SIG-M5 treated with dmso at 0.1 percent for 504 hours (cell line): ENCODE results near the gene ZGPAT.
"Not testable (repeated sequence)": the region's sequence is repeated elsewhere in the genome, so short reads cannot be mapped to it uniquely, and the experiment has no call there.

Experiments used
- DNase-seq: peaks from one replicate; lab custom pipeline; 2025; ENCODE audit not compliant: unreplicated experiment; lab: John Stamatoyannopoulos, UW

ZGPAT gene

GRCh38 chr20:63702036-63702665 is 5.7 kb upstream of the ZGPAT start:
- DNase-seq, result no peak

DNA sequence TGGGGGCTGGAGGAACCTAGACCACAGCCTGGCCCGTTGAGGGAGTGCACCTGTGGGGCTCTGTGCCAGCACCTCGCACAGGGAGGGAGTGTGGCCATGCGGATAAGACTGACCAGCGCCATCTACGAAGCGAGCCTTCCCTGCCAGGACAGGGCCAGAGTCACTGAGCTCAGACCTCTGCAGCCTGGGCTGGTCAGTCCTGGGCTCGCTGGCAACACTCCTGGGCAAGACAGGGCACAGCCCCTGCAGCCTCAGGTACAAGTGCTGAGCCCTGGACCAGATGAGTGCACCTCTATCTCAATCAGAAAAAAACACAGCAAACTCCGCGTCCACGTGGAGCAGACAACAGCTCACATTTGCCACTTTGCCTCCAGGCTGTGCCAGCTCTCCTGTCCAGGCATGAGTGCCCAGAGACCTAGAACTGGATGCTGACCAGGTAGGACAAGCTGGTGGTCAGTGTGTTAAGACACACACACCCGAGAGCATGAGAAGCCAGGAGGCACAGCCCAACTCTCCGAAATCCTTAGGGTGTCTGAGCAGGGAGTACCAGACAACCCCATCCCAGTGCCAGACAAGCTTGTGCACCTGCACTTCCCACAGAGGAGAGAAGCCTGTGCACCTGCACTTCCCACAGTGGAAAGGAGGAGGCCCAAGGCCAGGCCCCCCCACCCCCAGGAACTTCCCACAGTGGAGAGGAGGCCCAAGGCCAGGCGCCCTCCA is 4.9 kb upstream of the ZGPAT start:
- DNase-seq, result no peak

DNA sequence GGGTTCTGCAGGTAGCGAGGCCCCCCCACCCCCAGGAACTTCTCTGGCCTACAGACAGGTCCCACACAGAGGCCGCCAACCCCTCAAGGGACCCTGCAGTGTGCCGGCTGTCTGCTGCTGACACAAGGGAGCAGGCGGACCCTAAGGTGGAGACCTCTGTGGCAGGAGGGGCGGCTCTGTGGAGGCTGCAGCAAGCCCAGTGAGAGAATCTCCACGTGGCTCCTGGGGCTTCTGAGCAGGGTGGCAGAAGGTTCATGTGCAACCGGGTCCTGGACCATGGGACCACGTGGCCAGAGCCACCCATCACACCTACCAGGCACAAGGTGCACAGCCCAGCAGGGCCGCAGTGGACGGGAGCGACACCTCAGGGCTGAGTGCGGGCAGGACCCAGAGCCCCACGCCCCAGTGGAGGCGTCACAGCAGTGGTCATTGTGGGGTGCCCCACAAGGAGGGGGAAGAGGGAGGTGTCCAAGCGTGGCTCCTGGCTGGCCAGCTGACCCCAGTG is 4.3 kb upstream of the ZGPAT start:
- no peak for DNase-seq

- DNase-seq, result no peak
These were observed 3.7 kb upstream of the ZGPAT start for GRCh38 chr20:63703976-63704748.

GRCh38 chr20:63704749-63705117 is 3.1 kb upstream of the ZGPAT start:
- no peak for DNase-seq

DNA sequence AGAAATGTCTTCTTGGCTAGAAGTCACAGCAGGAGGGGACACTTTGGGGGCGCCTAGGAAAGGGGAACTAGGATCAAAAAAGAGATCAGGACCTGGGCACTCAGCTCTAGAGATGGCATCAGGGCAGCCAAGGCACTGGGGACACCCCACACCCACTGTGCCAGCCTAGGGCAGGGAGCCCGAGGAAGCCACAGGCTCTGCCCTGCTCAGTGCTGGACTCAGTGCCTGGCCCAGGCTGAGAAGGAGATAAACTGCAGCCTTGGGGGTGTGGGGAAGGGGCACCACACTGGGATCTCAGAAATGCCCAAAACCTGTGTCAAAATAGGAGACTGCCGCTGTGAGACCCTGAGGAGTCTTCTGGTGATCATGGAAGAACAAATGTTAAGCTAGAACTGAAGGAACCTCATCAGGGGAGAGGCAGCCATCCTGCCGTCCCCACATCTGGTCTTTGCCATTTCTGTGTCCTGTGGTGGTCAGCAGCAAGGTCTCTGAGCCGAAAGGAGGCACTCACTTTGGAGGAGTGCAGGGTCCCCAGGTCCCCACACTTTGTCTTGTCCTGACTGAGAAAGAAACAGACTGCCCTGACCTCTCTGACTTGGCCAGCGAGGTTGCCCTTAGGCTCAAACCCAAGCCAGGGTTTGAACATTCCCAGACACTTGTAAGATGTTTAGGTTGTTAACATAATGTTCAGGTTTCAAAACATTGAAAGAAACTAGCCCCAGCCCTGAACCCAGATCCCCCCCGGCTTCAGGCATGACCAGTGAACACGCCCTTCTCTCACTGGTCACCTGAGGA is 2.4 kb upstream of the ZGPAT start:
- no peak for DNase-seq

DNA sequence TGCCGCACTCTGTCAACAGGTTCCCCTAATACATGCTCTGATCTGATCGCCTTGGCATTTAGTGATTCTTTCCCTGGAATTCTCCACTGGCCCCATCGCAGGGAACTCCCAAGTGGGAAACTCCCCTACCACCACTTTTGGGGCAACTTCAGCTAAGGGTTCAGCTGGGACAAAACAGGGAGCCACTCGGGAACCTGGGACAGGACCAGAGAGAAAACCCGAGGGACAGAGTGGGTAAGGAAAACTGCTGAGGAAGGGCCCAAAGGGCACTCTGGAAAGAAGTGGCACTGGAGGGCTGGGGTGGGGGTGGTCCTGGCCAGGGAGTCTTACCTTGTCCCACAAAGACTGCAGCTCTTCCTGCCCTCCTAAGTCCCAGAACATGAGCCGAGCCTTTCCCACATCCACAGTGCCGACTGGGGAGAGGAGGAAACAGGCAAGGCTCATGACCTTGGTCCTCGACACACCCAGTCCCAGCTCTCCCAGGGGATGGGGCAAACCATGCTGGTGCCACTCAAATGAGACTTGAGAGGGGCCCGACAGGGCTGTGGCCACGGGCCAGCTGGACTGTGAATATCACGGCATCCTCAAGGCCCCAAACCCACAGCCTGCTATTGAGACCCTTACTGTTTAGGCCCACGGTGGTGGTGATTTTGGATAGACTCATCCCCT is 1.7 kb upstream of the ZGPAT start:
- no peak for DNase-seq

- peak; percentile 30 for DNase-seq
These were observed 834 bp upstream of the ZGPAT start for GRCh38 chr20:63706852-63707557.

DNA sequence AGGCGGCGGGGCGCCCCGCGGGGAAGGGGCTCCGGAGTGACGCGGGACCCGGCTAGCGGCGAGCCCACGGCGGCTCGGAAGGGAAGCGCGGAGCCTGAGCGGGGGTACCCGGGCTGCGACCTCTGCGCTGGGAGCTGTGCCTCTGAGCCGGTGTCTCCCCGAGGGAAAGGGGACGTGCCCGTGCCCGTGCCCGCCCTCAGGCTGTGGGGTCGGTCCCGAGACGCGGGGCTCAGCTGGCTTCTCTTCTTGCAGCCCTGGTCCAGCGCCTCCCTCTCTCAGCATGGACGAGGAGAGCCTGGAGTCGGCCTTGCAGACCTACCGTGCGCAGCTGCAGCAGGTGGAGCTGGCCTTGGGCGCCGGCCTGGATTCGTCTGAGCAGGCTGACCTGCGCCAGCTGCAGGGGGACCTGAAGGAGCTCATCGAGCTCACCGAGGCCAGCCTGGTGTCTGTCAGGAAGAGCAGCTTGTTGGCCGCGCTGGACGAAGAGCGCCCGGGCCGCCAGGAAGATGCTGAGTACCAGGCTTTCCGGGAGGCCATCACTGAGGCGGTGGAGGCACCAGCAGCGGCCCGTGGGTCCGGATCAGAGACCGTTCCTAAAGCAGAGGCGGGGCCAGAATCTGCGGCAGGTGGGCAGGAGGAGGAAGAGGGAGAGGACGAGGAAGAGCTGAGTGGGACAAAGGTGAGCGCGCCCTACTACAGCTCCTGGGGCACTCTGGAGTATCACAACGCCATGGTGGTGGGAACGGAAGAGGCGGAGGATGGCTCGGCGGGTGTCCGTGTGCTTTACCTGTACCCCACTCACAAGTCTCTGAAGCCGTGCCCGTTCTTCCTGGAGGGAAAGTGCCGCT is 686 bp downstream of the ZGPAT start:
- DNase-seq, result no peak

GRCh38 chr20:63709149-63709527 is 1.3 kb downstream of the ZGPAT start:
- DNase-seq, result no peak

- no peak for DNase-seq
These were observed 3.3 kb downstream of the ZGPAT start for GRCh38 chr20:63711085-63711645.

GRCh38 chr20:63712191-63712590 is 4.4 kb downstream of the ZGPAT start:
- DNase-seq, result no peak

DNA sequence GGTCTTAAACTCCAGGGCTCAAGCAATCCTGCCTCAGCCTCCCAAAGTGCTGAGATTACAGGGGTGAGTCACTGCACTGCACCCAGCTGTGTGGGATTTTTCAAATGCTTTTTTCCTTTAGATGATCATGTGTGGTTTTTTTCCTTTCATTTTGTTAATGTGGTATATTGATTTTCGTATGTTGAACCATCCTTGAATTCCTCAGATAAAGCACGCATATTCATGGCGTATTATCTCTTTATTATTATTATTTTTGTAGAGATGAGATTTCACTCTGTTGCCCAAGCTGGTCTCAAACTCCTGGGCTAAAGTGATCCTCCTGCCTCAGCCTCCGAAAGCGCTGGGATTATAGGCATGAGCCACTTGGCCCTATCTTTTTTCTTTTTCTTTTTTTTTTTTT is 7.0 kb downstream of the ZGPAT start:
- DNase-seq, result no peak

- no peak for DNase-seq
These were observed 11.2 kb downstream of the ZGPAT start for GRCh38 chr20:63718996-63719395.

DNA sequence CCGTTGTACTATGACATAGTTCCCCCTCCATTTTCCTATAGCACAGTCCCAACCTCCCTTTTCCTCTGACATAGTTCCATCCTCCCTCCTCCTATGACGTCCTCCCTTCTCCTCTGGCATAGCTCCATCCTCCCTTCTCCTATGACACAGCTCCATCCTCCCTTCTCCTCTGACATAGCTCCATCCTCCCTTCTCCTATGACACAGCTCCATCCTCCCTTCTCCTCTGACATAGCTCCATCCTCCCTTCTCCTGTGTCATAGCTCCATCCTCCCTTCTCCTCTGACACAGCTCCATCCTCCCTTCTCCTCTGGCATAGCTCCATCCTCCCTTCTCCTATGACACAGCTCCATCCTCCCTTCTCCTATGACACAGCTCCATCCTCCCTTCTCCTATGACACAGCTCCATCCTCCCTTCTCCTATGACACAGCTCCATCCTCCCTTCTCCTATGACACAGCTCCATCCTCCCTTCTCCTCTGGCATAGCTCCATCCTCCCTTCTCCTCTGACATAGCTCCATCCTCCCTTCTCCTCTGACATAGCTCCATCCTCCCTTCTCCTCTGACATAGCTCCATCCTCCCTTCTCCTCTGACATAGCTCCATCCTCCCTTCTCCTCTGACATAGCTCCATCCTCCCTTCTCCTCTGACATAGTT is 15.3 kb downstream of the ZGPAT start:
- not testable (repeated sequence) for DNase-seq

- not testable (repeated sequence) for DNase-seq
These were observed 22.4 kb downstream of the ZGPAT start for GRCh38 chr20:63730189-63730733.

DNA sequence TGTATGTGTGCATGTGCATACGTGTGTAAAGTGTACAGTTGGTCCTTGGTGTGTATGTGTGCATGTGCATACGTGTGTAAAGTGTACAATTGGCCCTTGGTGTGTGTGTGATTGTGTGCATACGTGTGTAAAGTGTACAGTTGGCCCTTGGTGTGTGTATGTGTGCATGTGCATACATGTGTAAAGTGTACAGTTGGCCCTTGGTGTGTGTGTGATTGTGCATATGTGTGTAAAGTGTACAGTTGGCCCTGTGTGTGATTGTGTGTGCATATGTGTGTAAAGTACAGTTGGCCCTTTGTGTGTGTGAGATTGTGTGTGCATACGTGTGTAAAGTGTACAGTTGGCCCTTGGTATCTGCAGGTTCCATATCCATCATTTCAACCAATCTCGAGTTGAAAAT is 23.6 kb downstream of the ZGPAT start:
- no peak for DNase-seq
